Fibroblast of peridontal ligament (primary cell): ENCODE measurements around the gene ALDH3A1.
A peak's percentile ranks its signal among the peaks of the same experiment; 100 is the strongest.

ENCODE experiments used
- DNase-seq: peaks from one replicate; pipeline ENCODE4 v3.0.0-alpha.2; 2010; ENCODE audit errors: extremely low read depth

ALDH3A1 gene

DNA sequence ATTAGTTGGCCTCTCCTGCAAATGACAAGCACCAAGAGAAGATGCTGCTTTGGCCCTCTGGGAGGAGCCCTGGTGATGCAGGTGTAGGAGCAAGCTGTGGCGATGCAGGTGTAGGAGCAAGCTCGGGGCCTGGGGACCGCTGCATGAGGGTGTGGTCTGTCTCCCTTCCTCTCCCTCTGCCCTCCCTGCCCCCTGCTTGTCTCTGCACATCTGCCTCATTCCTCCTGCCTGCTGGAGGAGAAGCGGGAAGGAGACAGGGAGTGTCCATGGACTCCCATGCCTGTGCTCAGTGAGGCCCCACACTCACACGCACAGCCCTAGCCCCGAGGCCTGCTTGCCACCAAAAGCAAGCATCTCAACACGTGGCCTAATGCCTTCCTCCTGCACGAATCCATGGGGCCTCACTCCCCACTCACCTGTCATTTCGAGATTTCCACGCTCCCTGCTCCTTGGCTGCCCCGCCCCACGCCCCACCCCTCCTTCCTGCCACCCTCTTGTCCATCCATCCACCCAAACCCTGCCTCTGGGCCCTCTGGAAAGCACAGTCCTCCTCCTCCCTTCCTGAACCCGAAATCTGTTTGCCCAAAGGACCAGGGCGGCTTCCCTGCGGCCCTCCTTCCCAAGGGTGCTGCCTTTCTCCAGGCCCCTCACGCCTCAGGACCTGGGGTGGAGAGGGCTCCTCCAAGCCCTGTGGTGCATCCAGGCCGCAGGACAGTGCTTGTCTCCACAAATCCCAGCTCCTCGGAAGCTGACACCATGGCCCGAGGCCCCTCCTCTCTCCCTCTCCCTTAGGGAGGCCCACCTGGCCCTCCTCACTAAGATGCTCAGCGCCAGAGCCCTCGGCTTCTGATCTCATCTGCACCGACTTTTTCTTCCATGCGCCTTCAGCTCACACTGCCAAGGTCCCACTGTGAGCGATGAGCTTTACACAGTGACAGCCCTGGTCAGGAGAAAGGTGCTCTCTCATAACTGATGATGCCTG, 11.8 kb upstream of the ALDH3A1 start:
- no peak for DNase-seq

GRCh38 chr17:19757536-19758180, 9.6 kb upstream of the ALDH3A1 start:
- DNase-seq = no peak

- no peak for DNase-seq
Observed at GRCh38 chr17:19756546-19756945, 8.4 kb upstream of the ALDH3A1 start.

DNA sequence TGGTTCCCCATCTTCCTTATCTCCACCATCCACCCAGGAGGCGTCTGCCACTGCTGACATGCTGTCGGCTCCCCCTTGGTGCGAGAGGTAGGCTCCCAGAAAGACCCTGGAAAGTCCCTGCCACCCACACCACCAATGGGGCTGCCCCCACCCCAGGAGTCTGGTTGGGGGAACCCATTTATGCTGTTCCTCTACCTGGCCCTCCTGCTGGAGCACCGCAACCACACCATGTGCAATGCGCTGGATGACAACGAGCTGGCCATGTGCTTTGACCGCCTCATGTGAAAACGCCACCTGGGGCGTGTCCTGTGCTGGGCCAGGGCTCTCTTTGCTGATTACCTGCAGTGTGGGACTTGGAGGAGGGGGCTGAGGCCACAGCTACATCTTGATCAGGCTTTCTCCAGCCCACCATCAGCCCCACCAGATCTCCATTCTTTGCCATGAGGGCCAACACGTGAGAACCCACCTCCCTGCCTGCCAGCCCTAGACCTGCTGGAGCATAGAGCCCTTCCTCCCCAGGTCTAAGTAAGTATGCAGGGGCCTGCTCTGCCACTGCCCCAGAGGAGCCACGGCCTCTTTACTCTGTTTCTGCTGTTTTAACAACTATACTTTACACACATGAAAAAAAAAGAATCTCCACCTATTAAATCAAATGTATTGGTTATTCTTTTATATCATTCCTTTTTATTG, 7.9 kb upstream of the ALDH3A1 start:
- no peak for DNase-seq

DNA sequence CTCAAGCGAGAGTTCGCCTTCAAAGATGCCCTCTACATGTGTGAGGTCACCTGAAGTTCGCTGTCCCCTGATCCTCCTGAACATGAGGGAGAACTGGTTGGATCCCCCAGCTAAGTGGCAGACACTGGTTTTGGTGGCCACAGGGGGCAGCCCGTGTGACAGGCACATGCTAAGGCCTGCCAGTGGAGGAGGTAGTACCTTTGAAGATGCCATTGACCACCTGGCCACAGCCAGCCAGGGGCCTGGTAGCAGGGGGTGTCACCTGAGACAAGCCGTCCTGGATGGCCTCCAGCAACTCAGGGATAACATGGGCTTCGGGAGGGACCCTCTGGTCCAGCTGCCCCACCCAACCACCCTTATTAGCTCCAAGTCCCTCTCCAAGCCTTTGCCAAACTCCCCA, 7.3 kb upstream of the ALDH3A1 start:
- DNase-seq = no peak

GRCh38 chr17:19753661-19754463, 5.8 kb upstream of the ALDH3A1 start:
- DNase-seq = no peak

- peak; percentile 68 for DNase-seq
Observed at GRCh38 chr17:19753051-19753509, 5.0 kb upstream of the ALDH3A1 start.

DNA sequence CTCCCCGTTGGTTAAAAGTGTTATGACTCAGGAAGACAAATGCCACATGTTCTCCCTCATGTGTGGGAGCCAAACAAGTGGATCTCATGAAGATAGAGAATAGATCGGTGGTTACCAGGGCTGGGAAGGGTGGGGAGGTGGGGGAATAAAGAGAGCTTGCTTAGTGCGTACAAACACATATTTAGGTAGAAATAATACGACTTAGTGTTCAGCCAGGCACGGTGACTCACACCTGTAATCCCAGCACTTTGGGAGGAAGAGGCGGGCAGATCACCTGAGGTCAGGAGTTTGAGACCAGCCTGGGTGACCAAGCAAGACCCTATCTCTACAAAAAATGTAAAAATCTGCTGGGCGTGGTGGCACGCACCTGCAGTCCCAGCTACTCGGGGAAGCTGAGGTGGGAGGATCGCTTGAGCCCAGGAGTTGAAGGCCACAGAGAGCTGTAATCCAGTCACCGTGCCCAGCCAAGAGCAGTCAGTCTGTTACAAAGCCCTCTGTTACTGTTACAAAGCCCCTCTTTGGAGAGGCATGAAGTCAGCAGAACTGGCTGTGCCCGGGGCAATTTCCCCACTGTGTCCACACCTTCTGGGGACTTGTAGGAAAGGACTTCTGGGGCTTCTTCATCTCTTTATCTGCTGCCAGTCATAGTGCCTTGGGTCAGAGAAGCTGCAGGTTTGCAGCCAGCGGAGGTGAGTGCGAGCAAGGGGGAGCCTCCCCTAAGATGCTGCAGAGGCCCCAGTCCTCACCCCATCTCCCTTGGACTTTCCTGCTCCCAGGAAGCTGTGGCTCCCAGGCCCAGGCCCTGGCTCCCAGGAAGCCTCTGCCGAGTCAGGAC, 4.3 kb upstream of the ALDH3A1 start:
- DNase-seq = no peak

- no peak for DNase-seq
Observed at GRCh38 chr17:19750835-19751234, 2.7 kb upstream of the ALDH3A1 start.

DNA sequence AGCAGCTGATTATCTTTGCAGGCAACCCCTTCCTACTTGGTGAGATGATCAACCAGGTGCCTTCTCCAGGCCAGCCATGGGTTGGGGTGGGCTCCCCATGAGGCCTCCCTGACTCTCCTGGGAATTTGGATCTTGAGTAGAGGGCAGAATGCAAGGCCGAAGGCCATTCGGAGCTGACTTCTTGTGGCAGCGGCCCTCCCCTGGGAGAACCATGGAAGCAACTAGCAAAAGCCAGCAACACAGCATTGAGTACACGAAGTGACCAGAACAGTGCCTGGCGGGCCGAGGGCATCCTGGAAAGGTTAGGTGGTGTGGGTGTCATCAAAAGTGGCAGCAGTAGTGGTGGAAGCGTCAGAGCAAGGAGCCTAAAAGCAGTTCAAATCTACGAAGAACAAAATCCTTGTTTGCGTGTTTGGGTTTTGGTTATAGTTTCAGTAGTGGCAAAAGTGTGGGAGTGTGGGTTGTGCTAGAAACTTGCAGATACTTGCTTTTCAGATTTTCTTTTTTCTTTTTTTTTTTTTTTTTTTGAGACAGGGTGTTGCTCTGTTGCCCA, 2.0 kb upstream of the ALDH3A1 start:
- DNase-seq = no peak

- DNase-seq = no peak
Observed at GRCh38 chr17:19748807-19749193, 702 bp upstream of the ALDH3A1 start.

DNA sequence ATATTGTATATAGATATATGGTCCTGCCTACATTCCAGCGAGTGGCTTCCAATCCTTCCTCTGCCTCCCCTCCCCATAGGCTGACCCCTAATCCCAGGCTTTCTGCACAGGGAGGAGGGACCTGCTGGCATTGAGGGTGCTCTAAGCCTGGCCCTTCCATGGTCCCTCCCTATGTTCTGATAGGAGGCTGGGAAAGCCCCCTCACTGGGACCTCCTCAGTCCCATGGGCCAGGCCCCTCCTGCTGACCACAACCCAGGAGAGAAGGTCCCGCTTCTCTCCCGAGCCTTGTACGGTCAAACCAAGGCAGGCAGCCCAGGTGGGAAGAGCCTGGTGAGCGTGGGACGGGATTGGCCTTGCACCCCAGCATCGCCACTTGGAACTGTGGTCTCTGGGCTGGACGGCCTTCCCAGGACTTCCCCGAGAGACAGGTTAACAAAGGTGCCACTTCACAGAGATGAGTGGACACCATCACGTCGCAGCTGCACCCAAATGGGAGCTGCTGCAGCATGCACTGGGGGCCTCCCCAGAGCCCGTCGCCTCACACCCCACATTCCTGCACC, 859 bp downstream of the ALDH3A1 start:
- DNase-seq = no peak

GRCh38 chr17:19746517-19746916, 1.6 kb downstream of the ALDH3A1 start:
- DNase-seq = no peak

- peak; percentile 52 for DNase-seq
Observed at GRCh38 chr17:19744922-19745757, 3.0 kb downstream of the ALDH3A1 start.

DNA sequence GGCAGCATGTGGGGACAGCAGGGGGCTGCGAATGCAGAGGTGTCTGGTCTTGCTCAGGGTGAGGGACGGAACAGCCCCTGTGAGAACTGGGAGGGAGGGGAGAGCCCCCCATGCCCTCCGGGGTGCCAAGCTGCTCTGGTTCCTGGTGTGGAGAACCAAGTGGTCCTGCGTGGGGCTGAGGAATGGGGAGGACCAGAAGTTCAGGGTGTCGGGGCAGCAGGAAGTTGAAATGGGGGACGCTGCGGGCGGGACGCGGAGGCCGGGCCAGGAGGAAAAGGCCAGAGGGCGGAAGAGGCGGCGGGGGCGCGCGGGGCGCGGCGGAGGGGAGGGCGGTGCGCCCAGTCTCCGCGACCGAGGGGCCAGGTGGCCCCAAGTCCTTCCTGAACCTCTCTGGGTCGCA, 3.6 kb downstream of the ALDH3A1 start:
- DNase-seq = no peak

DNA sequence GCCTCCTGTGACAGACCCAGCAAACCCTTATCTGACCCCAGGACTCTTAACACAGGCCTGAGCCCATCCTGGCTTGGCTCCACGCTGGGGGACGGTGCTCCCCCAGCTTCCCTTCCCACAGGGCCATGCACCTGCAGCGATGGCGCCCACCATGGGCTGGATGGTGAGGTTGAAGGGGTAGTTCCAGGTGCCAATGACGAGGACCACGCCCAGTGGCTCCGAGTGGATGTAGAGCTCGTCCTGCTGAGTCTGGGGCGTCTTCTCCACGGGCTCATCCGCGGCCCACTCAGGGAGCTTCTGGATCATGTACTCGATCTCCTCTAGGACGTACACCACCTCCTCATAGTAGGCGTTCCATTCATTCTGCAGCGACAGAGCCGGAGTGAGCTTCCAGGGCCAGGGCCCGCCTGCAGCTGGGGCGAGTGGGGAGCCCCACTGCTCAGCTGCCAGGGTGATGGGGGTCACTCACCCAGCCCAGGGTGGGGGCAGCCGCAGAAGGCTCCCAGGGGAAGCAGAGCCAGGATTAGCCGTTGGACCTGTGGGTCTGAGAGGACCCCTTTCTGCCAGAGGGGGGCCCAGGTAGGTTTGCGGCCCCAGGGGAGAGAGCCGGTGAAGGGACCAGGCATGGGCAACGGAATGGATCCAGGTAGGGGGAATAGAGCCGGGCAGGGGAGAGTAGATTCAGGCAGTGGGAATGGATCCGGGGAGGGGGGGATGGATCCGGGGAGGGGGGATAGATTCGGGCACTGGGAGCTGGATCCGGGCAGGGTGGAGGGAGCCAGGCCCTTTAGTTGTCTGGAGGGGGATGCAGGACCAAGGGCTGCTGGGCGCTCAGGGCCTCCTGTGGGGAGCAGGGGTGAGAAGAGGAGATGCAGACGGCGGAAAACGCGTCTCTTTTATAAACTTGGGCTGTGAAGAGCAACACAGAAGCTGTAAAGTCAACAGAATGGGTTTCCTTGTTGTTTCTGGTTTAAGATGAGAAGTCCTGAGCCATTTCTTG, 4.7 kb downstream of the ALDH3A1 start:
- no peak for DNase-seq

GRCh38 chr17:19742495-19742894, 5.6 kb downstream of the ALDH3A1 start:
- DNase-seq = no peak
